Activated CD4-positive, CD25-positive, alpha-beta regulatory T cell treated with anti-CD3 and anti-CD28 coated beads, Interleukin-2, amount 50 U/mL, for 72 hours (primary cell): ENCODE data around the gene POTEB.
"Not testable (repeated sequence)": the region's sequence is repeated elsewhere in the genome, so short reads cannot be mapped to it uniquely, and the experiment has no call there.

ENCODE experiments used
- DNase-seq: peaks from one replicate; pipeline ENCODE4 v3.0.0; 2021

Gene POTEB

GRCh38 chr15:21877635-21878034 is at the start of gene POTEB:
TSS of gene POTEB (minus strand) at chr15:21877735. CDS start at chr15:21877246, 489 bp downstream.
- not testable (repeated sequence) for DNase-seq

DNA sequence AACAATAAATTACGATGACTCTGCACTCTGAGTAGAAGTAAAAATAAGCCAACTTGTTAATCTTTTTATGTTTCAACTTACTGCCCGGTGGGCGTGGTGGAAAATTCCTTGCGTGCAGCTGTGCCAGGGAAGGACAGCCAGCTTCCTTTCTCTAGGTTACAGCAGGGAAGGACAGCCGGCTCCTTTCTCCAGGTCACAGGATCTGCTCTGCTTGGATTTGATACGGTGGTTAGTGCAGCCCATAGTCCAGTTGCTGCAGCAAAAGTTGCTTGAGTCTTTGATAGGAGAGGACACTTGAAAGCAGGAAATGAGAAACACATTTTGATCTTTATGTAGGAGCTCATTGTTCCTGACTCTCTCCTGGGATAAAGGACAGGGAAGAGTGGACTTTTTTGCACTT is 13.4 kb upstream of the POTEB start:
- DNase-seq: not testable (repeated sequence)

DNA sequence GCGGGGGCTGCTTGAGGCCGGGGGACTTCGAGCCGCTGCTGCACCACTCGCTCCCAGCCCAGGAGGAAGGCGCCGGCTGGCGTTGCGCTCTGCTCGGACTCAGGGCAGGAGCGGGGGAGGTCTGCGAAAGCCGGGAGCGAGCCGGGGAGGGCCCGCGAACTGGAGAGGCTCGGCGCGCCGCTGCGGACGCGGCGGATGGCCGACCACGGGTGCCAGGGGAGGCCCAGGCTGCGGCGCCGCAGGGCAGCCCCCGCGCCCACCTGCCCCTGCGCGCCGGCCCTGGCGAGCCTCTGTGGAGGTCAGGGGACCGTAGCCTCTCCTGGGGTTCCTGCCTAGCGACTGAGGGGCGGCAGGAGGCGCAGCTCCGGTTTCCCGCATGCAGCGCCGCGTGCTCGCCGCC is 12.0 kb upstream of the POTEB start:
- not testable (repeated sequence) for DNase-seq

GRCh38 chr15:21838831-21839230 is 38.7 kb downstream of the POTEB start:
- DNase-seq: not testable (repeated sequence)
